Adrenal gland (tissue), 12 donors: ENCODE measurements around the gene CUEDC1. TPM values are rescaled to one million over a fixed set of nuclear protein-coding genes. Genes with fewer than 3 reads are reported as not detected.

Experiments used
- DNase-seq, 7 donors: peaks; one replicate each; pipeline ENCODE4 v3.0.0-alpha.2; 2019 to 2020
- H3K27ac ChIP-seq, 5 donors: fragments of 200-600 bp; sonication (generic) in 4 of 5; 1 replicate in 3 of 5; 2 replicates in 2 of 5; pipeline versions ENCODE4 v1.5.1 to v1.8.0; 2016 to 2020; ENCODE audit warnings: mild to moderate bottlenecking in 1 of 5
- H3K27me3 ChIP-seq: fragments of 200-600 bp; 2 replicates; pipeline ENCODE4 v1.8.0; 2021
- H3K36me3 ChIP-seq, 2 donors: fragments of 200-600 bp; replicated peaks in 1 of 2; 1 replicate in 1 of 2; 2 replicates in 1 of 2; pipeline versions ENCODE4 v1.5.1 to v1.8.0; 2018 to 2022
- H3K4me1 ChIP-seq, 2 donors: fragments of 200-600 bp; replicated peaks in 1 of 2; 1 replicate in 1 of 2; 2 replicates in 1 of 2; pipeline versions ENCODE4 v1.5.1 to v1.8.0; 2018 to 2021
- H3K4me3 ChIP-seq, 4 donors: fragments of 200-600 bp; sonication (generic) in 3 of 4; one replicate each; pipeline ENCODE4 v1.5.1; 2016 to 2018
- H3K9me3 ChIP-seq, 3 donors: fragments of 200-600 bp; sonication (generic) in 1 of 3; replicated peaks in 1 of 3; 1 replicate in 2 of 3; 2 replicates in 1 of 3; pipeline versions ENCODE4 v1.5.1 to v1.8.0; 2016 to 2021
- POLR2A ChIP-seq, 2 donors: fragments of 450-650 bp; IDR thresholded peaks; one replicate each; pipeline ENCODE4 v1.6.1; 2017; ENCODE audit warnings: antibody characterized with exemption in 2 of 2, mild to moderate bottlenecking in 2 of 2, moderate library complexity in 1 of 2
- WGBS, 4 donors: extraction: QIAGEN DNeasy Blood & Tissue Kit in 2 of 4; methylation state at CpG; one replicate each; pipeline versions ENCODE4 v1.1.5 to v1.1.7; 2013 to 2017; 5-methylcytosine and 5-hydroxymethylcytosine counted together
- intact Hi-C, 2 donors: fragments of 100-400 bp; cut with DNase I; formaldehyde crosslinking; loops; one replicate each; pipeline versions ENCODE4 v1.14.1 to v1.15.0; 2022 to 2023
- polyA plus RNA-seq, 3 donors: library from polyadenylated mRNA; stranded (reverse); fragments of 200-250 nt in 2 of 3; fragments of 350-450 nt in 1 of 3; fragmentation: Illumina TruSeq in 1 of 3; extraction: RNeasy Lipid Tissue Mini Kit (QIAGEN cat#74804) in 1 of 3; gene quantifications; one replicate each; pipeline ENCODE4 v1.2.3, GENCODE V29; 2013 to 2014
- total RNA-seq, 9 donors: library from RNA; depleted of rRNA in 4 of 9; stranded (reverse); fragments of >200 nt in 4 of 9; fragments of 120-200 nt in 1 of 9; fragmentation: NEBNext Ultra II Directional in 1 of 9; extraction: Animal tissue kit (Norgen Biotek cat#: 25700) in 1 of 9; gene quantifications; one replicate each; pipeline versions ENCODE4 v1.1.0 to v1.2.4, GENCODE V29; 2013 to 2023
- TF ChIP-seq, protein P1 (sequence below), 6 experiments: fragments of 450-650 bp in 4 of 6; fragments of 200-600 bp in 2 of 6; sonication (generic) in 1 of 6; IDR thresholded peaks; 1 replicate in 5 of 6; 2 replicates in 1 of 6; pipeline versions ENCODE4 v1.5.1 to v1.8.0; 2016 to 2021; ENCODE audit warnings: antibody characterized with exemption in 6 of 6, mild to moderate bottlenecking in 2 of 6, moderate library complexity in 1 of 6
- donor health status: healthy with polysubstance abuse.
- donor health status: Bipolar disorder and iron deficiency.
- donor health status: DM: yes; HTN: yes; CAD: no.
- donor health status: DM: no; HTN: no; CAD: no.
- donor health status: DM: no; HTN: no; CAD: no.
- donor health status: DM: yes; HTN: yes; CAD: no.

CUEDC1 gene
- total and polyA plus RNA-seq, 12 donors = 9.4 to 47.3 (median 39.0) TPM

DNA sequence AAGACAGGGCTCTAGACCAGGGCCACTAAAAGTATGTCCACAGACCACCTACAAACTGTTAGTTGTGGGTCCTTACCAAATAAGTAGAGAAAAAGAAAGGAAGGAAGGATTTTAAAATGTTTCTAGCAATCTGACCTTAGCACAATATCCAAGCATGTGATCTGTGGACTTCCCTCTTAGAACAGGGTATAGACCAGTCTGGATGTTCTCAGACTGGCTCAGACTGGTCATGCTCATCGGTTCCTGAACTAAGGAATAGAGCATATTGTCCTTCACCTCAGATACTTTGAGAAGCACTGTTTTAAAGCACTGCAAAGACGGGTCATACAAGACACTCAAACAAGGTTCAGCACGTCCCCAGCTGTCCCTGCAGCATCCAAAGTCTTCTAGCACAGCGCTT is 25.8 kb downstream of the CUEDC1 start:
- WGBS, 4 donors = 50 to 69% (median 67%) methylated on average over 4 of the region's 4 CpGs
- intact Hi-C loops = no loop called here
- H3K27ac ChIP-seq = peak overlapping the region in 1 of 5 donors; percentile 4

DNA sequence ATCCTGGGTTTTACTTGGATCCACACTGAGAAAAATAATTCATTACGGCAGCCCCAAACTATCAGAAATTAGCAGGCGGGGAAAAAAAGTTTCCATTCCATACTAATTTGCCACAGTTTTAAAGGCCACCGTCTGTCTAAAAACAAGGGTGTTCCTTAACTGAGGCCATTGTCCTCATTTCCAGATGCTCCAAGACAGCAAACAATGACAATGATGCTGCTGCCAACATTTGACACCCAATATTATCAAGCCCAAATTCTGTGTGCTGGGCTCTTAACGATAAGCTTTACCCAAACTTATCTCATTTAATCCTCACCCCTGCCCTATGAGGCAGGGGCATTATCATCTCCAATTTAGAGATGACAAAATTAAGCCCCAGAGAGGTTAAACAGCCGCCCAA is 26.3 kb downstream of the CUEDC1 start:
- no peaks in the 10 kb centered on the region for H3K27me3 ChIP-seq
- TF ChIP-seq POLR2A (IDR thresholded peaks at IDR 0.05) = no peak
- TF ChIP-seq, protein P1, sequence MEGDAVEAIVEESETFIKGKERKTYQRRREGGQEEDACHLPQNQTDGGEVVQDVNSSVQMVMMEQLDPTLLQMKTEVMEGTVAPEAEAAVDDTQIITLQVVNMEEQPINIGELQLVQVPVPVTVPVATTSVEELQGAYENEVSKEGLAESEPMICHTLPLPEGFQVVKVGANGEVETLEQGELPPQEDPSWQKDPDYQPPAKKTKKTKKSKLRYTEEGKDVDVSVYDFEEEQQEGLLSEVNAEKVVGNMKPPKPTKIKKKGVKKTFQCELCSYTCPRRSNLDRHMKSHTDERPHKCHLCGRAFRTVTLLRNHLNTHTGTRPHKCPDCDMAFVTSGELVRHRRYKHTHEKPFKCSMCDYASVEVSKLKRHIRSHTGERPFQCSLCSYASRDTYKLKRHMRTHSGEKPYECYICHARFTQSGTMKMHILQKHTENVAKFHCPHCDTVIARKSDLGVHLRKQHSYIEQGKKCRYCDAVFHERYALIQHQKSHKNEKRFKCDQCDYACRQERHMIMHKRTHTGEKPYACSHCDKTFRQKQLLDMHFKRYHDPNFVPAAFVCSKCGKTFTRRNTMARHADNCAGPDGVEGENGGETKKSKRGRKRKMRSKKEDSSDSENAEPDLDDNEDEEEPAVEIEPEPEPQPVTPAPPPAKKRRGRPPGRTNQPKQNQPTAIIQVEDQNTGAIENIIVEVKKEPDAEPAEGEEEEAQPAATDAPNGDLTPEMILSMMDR (IDR thresholded peaks at IDR 0.05) = no peak
- no peak for DNase-seq
- H3K4me3 ChIP-seq = no peak overlapping the region
- no peaks in the 10 kb centered on the region for H3K9me3 ChIP-seq
- intact Hi-C loops = no loop called here
- peak overlapping the region in 1 of 5 donors; percentile 4 for H3K27ac ChIP-seq
- WGBS, 4 donors = 62 to 75% (median 68%) methylated on average over 5 of the region's 5 CpGs
- H3K36me3 ChIP-seq = no peaks in the 10 kb centered on the region
- H3K4me1 ChIP-seq = peaks cover 8 to 37% of the 10 kb centered on the region in 2 donors

More for the DNA sequence above, 25.8 kb downstream of the CUEDC1 start:
- H3K27me3 ChIP-seq = no peaks in the 10 kb centered on the region
- no peaks in the 10 kb centered on the region for H3K36me3 ChIP-seq
- no peaks in the 10 kb centered on the region for H3K9me3 ChIP-seq
- H3K4me3 ChIP-seq = no peak overlapping the region
- no peak for TF ChIP-seq POLR2A (IDR thresholded peaks at IDR 0.05)
- TF ChIP-seq, protein P1 (IDR thresholded peaks at IDR 0.05) = no peak
- no peak for DNase-seq
- peaks cover 8 to 37% of the 10 kb centered on the region in 2 donors for H3K4me1 ChIP-seq

DNA sequence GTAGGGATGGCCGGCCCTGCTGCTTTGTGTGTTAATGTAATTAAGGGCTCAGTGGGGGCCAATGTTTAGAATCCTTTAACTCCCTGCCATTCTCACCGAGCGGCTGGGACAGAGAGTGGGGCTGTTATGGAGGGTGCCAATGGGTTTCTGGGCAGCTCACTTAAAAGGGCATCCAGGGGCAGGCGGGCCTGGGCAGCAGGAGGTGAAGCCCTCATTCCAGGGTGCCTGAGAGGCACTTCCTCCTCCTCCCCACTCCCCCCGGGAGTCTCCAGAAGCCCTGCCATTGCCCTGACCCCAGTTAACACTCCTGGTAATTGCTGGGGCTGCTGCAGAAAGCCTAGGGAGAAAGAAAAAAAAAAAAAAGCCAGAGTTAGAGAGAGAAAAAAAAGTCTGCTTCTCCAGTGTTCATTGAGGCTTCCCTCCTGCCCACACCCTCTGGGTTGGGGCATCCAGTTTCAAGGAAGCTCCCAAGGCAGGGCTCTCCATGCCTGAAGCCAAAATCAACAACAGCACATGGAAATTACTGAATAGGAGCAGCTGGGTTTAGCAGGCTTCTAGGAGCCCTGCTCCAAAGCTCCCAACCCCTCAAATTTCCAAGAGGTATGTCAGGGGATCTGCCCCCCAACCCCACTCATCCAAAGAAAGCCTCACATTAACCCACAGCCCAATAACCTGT is 28.0 kb downstream of the CUEDC1 start:
- Histone ChIP-seq H3K27me3 (no peaks in the 10 kb centered on the region), H3K4me3 (no peak overlapping the region), H3K27ac (peak overlapping the region in 1 of 5 donors; percentile 21), H3K9me3 (no peaks in the 10 kb centered on the region), H3K36me3 (no peaks in the 10 kb centered on the region), H3K4me1 (peaks cover 11 to 44% of the 10 kb centered on the region in 2 donors)
- TF ChIP-seq POLR2A (IDR thresholded peaks at IDR 0.05) = no peak
- TF ChIP-seq, protein P1 (IDR thresholded peaks at IDR 0.05) = no peak
- intact Hi-C loops = no loop called here
- DNase-seq = peak in 2 of 7 donors; percentile 23 to 36
- 56 to 79% (median 72%) methylated on average over 5 of the region's 5 CpGs for WGBS, 4 donors

DNA sequence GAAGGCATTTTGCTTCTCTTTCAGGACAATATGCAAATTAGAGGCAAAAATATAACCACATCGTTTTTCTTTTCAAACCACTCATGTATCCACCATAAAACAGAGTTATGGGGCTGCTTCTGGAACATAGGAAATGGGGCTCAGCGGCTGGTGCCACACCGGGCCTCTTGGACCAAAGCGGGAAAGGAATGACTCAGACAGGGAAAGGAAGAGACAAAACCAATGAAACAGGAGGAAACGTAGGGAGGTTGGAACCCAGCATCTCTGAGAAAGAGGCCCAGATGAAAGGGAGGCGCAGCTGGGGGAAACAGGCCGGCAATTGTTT is 28.5 kb downstream of the CUEDC1 start:
- 80 to 87% (median 86%) methylated on average over 7 of the region's 7 CpGs for WGBS, 4 donors

More for the DNA sequence above, 28.5 kb downstream of the CUEDC1 start:
- Histone ChIP-seq H3K36me3 (no peaks in the 10 kb centered on the region), H3K27ac (no peak overlapping the region), H3K9me3 (no peaks in the 10 kb centered on the region), H3K27me3 (no peaks in the 10 kb centered on the region), H3K4me3 (no peak overlapping the region), H3K4me1 (peaks cover 16 to 44% of the 10 kb centered on the region in 2 donors)
- intact Hi-C loops = no loop called here
- DNase-seq = no peak
- TF ChIP-seq, protein P1 (IDR thresholded peaks at IDR 0.05) = no peak
- TF ChIP-seq POLR2A (IDR thresholded peaks at IDR 0.05) = no peak
